HG02943 (cell line): ENCODE data around the gene PIK3R1.

Experiments used
- ATAC-seq: cut with Tn5 transposase; IDR thresholded peaks from one replicate; pipeline ENCODE4 v1.9.1; 2021; ENCODE audit warnings: mild to moderate bottlenecking, low read depth, moderate library complexity; ENCODE audit not compliant: unreplicated experiment

The PIK3R1 gene

DNA sequence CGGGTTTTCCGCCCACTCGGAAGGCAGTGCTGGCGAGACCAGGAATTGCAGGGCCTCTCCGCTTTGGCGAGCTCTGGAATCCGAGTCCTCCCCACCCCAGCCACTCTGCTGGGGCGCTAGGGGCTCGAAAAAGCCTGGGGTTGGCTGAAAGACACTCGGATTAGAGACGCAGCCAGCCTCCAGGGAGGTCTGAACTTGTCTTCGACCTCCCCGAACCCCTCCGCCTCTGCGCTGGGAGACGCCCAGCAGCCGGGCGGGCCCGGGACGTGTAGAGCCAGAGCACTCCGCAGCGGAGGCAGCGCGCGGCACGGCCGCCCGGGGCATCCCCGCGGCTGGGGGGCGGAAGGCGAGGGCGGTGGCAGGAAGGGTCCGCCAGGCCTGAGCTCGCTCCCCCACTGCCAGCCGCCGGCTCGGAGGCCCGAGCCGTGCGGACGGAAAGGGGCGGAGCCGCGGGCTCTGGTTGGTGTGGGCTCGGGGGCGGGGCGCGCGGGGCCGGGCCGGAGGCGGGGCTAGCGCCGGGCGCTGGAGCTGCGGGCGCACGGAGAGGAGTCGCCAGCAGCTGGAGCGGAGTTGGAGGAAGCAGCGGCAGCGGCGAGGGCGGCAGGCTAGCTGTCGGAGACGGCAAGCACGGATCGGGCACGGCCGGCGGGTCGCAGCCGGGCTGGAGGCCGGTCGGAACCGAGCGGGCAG lies at the start of gene PIK3R1:
Gene PIK3R1 (plus strand): TSS at position 549 of the 690 bp plus-strand sequence. CDS start 10,920 bp downstream, outside the sequence.
- ATAC-seq: peak; percentile 72

DNA sequence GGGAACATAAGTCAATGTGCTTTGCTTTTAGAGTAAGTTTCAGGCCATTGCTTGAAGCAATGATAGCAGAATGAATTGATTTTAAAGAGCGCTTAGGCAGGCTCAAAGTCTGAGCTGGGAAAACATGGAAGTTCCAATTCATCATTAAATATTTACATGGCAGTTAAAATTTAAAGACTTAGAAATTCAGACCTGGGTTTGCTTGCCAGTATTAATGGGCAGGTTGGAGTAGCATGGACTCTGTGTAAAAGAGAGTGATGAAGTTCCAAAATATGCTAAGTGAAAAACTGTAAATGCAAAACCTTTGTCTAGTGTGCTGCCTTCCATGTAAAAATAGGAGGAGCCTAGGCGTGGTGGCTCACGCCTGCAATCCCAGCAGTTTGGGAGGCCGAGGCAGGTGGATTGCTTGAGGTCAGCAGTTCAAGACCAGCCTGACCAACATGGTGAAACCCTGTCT lies 48.3 kb upstream of the PIK3R1 start:
- no peak for ATAC-seq

DNA sequence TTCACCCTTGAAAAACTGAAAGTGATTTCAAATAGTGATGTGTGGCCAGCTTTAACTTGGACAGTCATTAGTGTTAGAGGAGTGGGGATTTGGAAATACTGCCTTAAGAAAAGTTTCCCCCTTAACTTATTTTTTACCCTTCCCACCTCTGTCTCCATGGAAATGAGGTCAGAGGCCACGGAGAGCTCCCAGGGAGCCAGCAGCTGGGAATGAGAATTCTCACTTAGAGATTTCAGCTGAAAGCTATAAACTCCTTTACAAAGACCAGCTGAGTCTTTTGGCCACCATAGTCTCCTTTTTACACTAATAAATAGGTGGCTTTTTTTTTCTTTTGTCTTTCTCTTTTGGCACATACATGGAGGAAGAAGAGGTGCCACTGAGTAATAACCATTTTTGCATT lies 45.7 kb upstream of the PIK3R1 start:
- ATAC-seq: no peak

DNA sequence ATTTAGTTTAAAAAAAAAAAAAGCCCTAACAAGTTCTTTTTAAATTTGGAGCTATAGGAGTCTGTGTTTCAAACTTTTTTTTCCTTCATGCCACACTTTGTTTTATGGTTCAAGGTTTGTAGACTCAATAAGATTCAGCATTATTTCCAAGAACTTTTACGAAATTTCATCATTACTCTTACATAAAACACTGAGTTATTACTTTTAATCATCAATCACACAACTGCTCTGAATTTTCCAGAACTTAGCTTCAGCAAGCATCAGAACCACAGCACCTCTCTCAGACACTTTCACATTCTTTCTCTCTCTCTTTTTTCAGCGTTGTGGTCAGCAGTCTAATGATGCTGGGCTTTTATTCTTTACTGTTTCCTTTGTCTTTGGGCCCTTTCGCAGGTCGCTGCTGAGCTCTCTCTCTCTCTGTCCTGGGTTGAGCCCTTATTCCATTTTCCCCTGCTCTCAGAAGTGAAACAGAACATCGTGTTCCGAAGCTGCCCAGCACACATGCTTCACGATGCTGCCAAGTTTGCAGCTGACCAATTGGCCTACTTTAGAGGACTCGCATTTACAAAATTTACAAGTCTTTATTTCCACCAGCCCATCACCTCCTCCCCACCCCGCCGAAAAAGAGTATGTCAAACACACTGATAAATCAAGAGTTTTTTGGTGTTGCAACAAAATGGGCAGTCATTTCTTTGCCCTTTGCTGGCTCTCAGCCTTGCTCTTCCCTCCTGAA lies 44.6 kb upstream of the PIK3R1 start:
- no peak for ATAC-seq

DNA sequence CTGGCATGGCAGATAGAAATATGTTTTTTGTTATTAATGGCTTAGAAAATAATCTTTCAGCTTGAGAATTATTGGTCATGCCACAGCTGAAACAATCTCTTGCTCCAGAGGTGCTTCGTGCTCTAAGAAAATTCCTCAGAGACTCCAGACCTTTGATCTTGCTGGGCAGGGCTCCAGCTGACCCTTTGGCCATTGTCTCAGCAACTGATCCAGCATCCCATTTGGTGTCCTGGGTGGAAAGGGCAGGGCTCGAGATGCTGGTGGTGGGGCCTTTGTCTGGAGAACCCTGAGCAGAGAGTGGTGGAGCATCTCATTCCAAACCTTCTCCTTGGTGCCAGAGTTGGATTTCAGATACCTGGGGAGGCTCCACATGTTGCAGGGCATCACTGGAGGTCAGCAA lies 43.2 kb upstream of the PIK3R1 start:
- ATAC-seq: no peak

DNA sequence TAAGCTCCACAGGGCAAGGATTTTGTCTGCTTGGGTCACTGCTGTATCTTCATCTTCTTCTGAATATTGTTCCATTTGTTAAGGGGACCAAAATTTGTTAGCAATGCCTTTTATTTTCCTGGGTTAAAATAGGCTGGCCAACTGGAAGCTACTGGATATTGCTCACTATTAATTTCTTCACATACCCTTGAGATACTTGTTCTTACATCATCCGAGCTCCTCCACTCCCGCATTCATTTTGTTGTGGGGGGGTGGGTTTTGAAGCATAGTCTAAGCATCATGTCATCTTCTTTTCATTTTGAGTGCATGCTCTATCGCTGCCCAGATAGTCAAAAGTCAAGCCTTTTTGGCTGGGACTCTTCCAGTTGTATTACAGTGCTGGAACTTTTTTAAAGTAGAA lies 42.5 kb upstream of the PIK3R1 start:
- no peak for ATAC-seq

DNA sequence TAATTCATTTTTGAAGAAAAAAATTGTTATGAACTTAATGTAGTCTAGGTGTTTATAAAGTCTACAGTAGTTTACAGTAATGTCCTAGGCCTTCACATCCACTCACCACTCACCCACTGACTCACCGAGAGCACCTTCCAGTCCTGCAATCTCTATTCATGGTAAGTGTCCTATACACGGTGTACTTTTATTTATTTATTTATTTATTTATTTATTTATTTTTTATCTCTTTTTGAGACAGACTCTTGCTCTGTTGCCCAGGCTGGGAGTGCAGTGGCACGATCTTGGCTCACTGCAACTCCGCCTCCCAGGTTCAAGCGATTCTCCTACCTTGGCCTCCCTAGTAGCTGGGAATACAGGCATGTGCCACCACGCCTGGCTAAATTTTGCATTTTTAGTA lies 39.3 kb upstream of the PIK3R1 start:
- no peak for ATAC-seq

DNA sequence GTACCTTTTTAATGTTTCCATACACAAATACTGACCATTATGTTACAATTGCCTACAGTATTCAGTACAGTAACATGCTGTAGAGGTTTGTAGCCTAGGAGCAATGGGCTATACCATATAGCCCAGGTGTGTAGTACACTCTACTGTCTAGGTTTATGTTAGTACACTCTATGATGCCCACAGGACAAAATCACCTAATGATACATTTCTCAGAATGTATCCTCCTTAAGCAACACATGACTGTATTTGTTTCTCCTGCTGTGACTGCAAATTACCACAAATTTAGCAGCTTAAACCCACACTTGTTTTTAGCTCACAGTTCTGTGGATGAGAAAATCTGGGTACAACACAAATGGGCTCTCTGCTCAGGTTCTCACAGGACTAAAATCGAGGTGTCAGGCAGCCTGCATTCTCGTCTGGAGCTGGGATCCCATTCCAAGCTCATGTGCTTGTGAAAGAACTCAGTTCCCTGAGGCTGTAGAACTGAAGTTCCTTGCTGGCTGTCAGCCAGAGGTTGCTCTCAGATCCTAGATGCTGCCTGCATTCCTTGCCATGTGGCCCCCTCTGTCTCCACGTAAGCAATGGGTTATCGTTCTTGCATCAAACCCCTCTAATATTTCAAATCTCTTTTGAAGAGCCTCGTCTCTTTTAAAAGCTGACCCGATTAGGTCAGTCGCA lies 38.6 kb upstream of the PIK3R1 start:
- no peak for ATAC-seq

DNA sequence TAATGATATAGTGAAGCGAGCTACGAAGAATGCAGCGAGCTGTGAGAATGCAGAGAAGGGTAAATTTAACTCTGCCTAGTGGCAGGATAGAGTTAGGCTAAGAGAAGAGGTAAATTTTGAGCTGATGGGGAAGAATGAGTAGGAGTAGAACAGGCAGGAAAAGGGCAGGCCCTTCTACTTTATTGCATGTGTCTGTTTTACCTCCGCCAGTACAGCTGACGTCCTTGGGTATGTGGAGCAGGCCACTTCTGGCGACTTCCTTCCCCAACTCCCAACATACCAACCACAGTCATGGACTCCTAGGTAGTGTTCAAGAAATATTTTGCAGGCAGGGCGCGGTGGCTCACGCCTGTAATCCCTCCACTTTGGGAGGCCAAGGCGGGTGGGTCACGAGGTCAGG lies 37.9 kb upstream of the PIK3R1 start:
- ATAC-seq: no peak

DNA sequence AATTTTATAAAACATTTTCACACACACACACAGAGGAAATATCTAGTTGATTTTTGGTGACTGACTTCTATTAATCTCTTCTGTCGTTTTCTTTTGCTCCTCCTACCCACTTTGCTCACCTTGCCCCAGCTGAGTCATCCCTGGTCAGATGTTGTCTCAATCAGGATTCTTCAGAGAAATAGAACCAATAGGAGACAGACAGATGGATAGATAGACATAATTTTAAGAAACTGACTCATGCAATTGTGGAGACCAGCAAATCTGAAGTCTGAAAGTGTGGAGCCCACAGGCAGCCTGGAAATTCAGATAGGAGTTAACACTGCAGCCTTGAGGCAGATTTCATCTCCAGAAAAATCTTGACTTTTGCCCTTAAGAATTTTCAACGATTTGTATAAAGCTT lies 37.0 kb upstream of the PIK3R1 start:
- ATAC-seq: no peak

DNA sequence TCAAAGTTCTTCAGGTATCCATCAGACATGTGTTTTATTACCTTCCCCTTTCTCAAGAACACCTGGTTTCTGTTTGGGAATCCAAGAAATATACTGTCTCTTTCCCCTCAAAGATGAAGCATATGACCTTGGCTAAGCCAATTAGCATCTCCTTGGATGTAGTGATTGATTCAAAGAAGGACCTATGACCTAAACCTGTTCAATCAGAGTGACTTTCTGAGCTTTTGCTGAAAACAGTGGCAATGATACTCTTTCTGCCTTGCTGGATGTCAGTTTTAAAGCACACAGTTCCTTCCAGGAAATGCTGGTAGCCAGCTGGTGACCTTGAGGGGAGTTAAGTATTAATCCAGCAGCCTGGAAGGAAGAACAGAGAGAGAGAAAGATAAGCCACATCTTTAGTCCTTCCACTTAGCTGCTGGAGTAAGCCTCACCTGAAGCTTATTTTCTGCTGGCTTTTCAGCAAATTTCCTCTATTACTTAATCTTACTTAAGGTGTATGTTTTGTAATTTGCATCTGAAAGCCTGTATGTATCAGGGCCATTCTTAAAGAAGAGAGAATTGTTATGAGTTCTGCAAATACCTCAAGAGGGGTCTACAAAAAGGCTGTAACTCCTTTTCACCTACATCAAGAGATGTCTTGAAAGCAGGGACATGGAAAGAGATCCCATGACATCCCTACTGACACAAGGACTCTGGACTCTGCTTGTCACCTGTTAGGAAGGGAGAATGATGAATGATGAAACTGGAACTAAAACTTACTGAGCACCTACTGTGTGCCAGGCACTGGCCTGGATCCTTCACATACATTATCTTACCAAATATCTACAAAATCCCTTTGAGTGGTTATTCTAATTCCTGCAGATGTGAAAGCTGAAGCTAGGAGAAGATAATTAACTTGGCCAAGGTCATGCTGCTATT lies 35.2 kb upstream of the PIK3R1 start:
- no peak for ATAC-seq

DNA sequence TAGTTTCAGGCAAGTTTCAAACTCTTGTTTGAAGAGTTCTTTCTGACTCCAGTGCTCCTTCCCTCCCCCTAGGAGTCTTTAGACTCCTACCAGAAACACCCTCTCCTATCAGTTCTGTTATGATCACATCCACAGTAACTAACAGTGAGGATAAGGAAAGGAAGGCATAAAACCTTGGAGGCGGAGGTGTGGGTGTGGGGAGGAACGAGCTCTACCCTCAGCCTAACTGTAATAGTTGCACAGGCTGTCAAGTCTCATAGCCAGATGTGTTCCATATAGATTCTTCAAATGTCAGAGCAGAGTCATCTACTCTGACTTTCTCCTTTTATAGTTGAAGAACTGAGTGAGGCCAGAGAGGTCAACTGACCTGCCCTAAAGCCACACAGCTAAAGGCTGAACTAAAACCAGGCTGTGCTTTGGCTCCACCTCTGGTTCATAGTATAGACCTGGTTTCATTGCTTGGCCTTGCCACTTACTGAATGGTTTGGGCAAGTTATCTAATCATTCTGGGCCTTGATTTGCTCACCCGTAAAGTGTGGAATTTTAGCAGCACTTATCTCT lies 34.4 kb upstream of the PIK3R1 start:
- ATAC-seq: no peak

DNA sequence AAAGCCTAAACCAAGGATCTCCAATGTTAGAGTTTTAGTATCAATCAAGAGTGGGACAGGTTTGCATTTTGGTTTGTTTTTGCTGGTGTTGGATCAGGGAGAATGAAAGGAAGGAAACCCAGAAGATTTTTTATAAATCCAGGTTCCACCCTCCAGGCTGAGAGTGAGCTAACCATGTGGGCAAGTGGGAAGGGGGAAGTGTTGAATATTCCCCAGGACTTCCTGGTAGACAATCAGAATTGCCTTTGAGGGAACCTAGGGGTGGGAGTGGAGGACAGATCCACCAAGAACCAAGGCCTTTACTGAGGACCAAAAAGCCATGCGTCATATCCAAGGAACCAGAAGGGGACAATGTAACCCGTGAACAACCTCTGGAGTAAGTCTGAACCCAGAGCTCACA lies 33.5 kb upstream of the PIK3R1 start:
- ATAC-seq: no peak

DNA sequence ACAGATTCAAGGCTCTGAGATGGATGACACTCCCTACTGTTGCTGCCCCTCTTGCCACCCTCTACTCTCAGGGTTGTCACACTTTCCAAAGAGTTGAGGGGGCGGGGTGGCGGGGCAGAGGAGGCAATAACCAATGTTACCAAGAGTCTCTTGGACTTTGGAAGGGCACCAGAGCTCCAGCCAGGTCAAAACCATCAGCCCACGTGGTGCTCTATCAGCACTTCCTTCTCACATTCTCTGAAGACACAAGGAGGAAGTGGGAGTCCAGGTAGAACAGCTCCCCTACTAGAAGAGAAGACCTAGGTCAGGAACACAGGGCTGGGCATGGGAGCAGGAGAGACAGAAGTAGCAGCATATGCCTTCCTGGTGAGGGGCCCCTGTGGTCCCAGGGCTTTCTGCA lies 33.0 kb upstream of the PIK3R1 start:
- no peak for ATAC-seq

DNA sequence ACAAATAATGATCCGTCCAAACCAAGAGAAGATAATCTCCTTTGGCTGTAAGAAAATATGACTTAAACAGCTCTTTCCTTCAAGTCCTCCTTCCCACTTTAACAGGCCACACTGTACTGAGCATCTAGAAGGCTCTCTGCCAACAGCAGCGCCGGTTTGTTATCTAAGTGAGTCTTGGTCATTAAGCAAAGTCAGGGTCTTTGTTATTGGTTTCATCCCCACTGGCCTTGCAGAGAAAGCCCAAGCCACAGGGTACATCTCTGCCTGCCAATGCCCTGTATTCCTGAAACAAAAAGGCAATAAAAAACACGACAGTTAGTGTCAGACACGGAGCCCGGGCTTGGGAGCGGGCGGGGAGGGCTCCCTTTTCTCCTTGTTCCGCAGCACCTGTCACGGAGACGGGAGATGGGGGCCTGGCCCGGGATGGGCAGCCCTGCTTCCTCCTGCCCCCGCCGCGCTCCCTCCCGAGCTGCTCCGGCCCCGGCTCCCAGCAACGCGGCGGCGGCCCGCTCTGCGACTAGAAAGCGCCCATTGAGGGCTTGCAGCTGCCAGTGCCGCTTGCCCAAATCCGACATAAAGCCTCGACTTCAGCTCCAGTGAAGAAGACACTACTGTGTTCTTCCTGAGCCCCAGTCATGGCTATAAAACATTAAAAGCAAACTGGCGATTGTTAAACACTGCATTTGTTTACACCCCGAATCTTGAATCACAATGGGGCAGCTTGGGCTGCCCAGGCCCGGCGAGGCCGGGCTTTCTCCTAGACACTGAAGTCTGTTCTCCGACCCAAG lies 28.1 kb upstream of the PIK3R1 start:
- no peak for ATAC-seq

DNA sequence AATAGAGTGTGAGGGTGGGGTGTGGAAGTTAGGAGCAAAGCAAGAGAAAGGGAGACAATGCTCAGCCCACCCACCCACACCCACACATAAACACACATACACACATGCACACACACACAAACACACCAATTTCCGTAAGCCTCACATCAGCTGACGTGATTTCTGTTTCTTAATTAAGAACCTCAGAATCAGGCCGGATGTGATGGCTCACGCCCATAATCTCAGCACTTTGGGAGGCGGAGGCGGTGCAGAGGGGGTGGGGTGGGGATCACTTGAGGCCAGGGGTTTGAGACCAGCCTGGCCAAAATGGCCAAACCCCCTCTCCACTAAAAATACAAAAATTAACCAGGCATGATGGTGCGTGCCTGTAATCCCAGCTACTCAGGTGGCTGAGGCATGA lies 26.4 kb upstream of the PIK3R1 start:
- no peak for ATAC-seq

DNA sequence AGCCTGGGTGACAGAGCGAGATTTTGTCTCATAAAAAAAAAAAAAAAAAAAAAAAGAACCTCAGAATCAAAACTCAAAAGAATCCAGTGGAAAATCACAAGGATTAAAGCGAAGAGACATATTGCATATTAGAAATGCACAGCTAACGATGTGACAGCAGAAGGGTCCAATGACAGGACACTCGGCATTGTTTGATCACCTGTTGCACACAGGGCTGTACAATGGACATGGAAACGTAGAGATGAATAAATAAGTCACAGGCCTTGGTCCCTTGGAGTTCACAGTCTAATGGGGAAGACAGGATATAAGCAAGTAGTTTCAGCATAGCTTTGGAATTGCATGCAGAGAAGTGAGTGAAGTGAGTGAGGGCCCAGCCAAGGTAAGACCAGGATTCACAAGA lies 25.9 kb upstream of the PIK3R1 start:
- ATAC-seq: no peak

DNA sequence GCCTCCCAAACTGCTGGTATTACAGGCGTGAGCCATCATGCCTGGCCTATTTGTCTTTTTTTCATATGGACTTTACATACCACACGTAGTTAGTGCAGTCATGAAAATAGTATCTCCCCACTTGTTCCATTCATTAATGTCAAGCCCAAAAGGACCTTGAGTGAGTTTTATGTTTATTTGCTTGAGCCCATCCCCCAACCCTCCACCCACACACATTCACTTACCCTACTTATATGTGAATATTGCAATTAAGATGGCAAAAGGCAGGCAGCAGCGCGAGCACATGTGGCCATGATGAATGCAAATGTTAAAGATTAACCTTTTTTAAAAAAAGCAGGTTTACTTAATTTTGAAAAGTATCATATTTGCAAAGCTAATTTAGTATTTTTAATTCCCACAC lies 24.9 kb upstream of the PIK3R1 start:
- no peak for ATAC-seq

DNA sequence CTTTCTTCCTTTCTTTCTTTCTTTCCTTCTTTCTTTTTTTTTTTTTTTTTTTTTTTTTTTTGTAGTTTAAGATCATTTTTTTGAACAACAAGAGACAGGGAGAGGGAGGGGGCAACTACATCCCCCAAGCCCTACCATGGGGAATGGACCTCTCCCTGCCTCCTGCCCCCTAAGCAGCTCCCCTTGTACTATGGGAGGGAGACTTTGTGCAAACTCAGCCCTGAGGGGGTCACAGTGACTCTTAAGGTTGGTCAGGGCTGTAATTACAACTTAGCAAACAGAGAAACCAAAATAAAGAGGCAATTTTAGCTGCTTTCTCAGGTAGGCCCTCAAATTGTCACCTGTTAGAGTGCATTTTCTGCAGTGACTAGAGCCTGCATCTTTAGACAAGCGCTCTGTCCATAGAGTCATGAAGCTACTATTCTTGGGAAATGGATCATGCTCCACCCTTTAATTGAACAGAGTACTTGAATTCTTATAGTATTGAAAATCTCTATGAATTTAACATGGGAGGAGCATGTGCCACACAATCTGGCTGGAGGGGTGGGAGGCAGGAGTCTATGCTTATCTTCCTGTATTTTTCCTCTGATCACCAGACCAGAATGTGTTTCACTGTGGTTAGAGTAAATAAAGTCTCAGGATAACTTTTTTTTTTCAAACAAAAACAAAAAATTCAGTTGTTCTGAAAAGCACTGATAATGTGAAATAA lies 24.3 kb upstream of the PIK3R1 start:
- ATAC-seq: no peak
